ENCODE data around the gene MTRF1L. TPM values are rescaled to one million over a fixed set of nuclear protein-coding genes. Genes with fewer than 3 reads are reported as not detected.

The MTRF1L gene
- polyA plus RNA-seq, 1 of the 3 experiments (the other 2 are of a cell fraction): 7.7 TPM

DNA sequence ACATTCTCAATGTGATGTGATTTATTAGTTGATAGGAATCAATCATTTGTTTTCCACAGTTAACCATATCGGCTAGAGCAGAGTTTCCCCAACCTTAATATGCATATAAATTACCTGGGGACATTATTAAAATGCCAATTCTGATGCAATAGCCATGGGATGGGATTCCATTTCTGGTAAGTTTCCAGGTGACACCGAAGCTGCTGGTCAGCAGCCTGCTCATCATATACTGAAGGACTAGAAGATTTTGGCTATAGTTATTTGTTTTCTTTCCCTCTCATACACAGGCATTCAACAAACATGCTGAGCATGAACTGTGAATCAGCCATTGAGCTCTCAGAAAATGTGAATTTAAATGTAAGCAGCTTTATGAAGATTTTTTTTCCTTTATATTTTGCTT lies 55.5 kb downstream of the MTRF1L start:
- Histone ChIP-seq H2AFZ (ENCODE audit: low read depth) (peak overlapping the region; percentile 51; the same call in 1 of the 2 replicates), H3K9me3 (no peaks in the 10 kb centered on the region; the same call in 1 of the 2 replicates), H4K20me1 (ENCODE audit: insufficient read depth) (no peaks in the 10 kb centered on the region), H3K79me2 (ENCODE audit: insufficient read depth) (no peaks in the 10 kb centered on the region), H3K27me3 (ENCODE audit: insufficient read depth) (no peaks in the 10 kb centered on the region), H3K4me2 (no peak overlapping the region), H3K9me2 (no peaks in the 10 kb centered on the region), H3K36me3 (replicated peaks in 1 of 2; ENCODE audit: control insufficient read depth in 1 of 2, insufficient read depth in 2 of 2, low read length in 1 of 2) (no peaks in the 10 kb centered on the region), H3K4me3 (ENCODE audit: low read depth in 2 of 2, low read length in 1 of 2) (no peak overlapping the region), H3K9ac (no peak overlapping the region), H3K27ac (ENCODE audit: low read depth in 2 of 2, low read length in 1 of 2) (no peak overlapping the region), H3F3A (replicated peaks; ENCODE audit: insufficient read depth) (peaks cover 5% of the 10 kb centered on the region), H3K4me1 (ENCODE audit: control insufficient read depth in 1 of 2, insufficient read depth in 2 of 2, low read depth in 1 of 2, low read length in 1 of 2) (peaks cover 2 to 4% of the 10 kb centered on the region in 2 experiments; a peak in 3 of 4 replicates)
- POLR2A ChIA-PET: no interaction called here
- WGBS (ENCODE audit: low lambda C conversion rate): 44% methylated on average over 2 of the region's 2 CpGs
- CTCF ChIA-PET: interaction anchor here (1.0 to 6.7 kb wide), 13 partner anchors 9 to 461 kb away, joined by 3 to 156 read pairs (median 10); partner anchors contain the start of gene VIP
- TF ChIP-seq, protein P1, sequence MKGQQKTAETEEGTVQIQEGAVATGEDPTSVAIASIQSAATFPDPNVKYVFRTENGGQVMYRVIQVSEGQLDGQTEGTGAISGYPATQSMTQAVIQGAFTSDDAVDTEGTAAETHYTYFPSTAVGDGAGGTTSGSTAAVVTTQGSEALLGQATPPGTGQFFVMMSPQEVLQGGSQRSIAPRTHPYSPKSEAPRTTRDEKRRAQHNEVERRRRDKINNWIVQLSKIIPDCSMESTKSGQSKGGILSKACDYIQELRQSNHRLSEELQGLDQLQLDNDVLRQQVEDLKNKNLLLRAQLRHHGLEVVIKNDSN (IDR thresholded peaks at IDR 0.05; ENCODE audit: borderline replicate concordance, low read depth): no peak
- TF ChIP-seq GATA2 (CRISPR knock-in tag; IDR thresholded peaks at IDR 0.05): no peak
- no peak for TF ChIP-seq NFIC (IDR thresholded peaks at IDR 0.05; ENCODE audit: borderline replicate concordance)
- no peak for DNase-seq

DNA sequence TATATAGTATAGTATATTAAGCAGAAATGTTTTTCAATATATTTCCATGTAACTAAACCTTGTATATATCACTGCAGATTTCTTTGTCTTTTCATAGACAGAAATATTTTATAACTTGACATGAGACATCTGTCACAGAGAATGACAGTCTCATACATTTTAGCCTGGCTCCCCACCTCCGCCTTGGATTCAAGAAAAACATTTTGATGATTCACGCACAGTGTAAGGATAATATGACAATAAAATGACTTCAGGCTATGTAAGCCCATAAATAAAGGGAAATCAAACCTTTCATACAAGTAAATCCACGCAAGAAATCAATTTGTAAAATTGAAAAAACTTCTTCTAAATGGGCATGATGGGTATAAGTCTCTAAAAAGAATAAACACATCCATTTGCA lies 56.0 kb downstream of the MTRF1L start:
- no peak for DNase-seq
- H4K20me1 ChIP-seq (ENCODE audit: insufficient read depth): no peaks in the 10 kb centered on the region
- no peaks in the 10 kb centered on the region for H3K36me3 ChIP-seq (replicated peaks in 1 of 2; ENCODE audit: control insufficient read depth in 1 of 2, insufficient read depth in 2 of 2, low read length in 1 of 2)
- H2AFZ ChIP-seq (ENCODE audit: low read depth): no peak overlapping the region
- no peak overlapping the region for H3K4me2 ChIP-seq
- H3K9me3 ChIP-seq: no peaks in the 10 kb centered on the region; the same call in 1 of the 2 replicates
- ChIA-PET CTCF (interaction anchor here (2.3 to 6.7 kb wide), 4 partner anchors 82 to 393 kb away, joined by 10 to 156 read pairs (median 22); partner anchors contain the start of gene VIP), POLR2A (no interaction called here)
- H3F3A ChIP-seq (replicated peaks; ENCODE audit: insufficient read depth): no peaks in the 10 kb centered on the region
- H3K4me3 ChIP-seq (ENCODE audit: low read depth in 2 of 2, low read length in 1 of 2): no peak overlapping the region
- no peak overlapping the region for H3K27ac ChIP-seq (ENCODE audit: low read depth in 2 of 2, low read length in 1 of 2)
- H3K9me2 ChIP-seq: no peaks in the 10 kb centered on the region
- H3K27me3 ChIP-seq (ENCODE audit: insufficient read depth): no peaks in the 10 kb centered on the region
- H3K4me1 ChIP-seq (ENCODE audit: control insufficient read depth in 1 of 2, insufficient read depth in 2 of 2, low read depth in 1 of 2, low read length in 1 of 2): peaks cover 0 to 2% of the 10 kb centered on the region in 2 experiments; a peak in 2 of 4 replicates
- H3K79me2 ChIP-seq (ENCODE audit: insufficient read depth): no peaks in the 10 kb centered on the region
- no peak for TF ChIP-seq TCF12 (IDR thresholded peaks at IDR 0.05)
- TF ChIP-seq YY1 (IDR thresholded peaks at IDR 0.05; ENCODE audit: low read depth): no peak
- TF ChIP-seq, protein P2, sequence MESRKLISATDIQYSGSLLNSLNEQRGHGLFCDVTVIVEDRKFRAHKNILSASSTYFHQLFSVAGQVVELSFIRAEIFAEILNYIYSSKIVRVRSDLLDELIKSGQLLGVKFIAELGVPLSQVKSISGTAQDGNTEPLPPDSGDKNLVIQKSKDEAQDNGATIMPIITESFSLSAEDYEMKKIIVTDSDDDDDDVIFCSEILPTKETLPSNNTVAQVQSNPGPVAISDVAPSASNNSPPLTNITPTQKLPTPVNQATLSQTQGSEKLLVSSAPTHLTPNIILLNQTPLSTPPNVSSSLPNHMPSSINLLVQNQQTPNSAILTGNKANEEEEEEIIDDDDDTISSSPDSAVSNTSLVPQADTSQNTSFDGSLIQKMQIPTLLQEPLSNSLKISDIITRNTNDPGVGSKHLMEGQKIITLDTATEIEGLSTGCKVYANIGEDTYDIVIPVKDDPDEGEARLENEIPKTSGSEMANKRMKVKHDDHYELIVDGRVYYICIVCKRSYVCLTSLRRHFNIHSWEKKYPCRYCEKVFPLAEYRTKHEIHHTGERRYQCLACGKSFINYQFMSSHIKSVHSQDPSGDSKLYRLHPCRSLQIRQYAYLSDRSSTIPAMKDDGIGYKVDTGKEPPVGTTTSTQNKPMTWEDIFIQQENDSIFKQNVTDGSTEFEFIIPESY (IDR thresholded peaks at IDR 0.05; ENCODE audit: borderline replicate concordance, low read depth): no peak
- TF ChIP-seq POLR2AphosphoS5 (IDR thresholded peaks at IDR 0.05; ENCODE audit: low read depth, low read length): no peak
- no peak for TF ChIP-seq CHD2 (IDR thresholded peaks at IDR 0.05; ENCODE audit: low read length, partially characterized antibody)
- TF ChIP-seq SIN3A (IDR thresholded peaks at IDR 0.05; ENCODE audit: borderline replicate concordance, low read depth, low read length): no peak
- no peak overlapping the region for H3K9ac ChIP-seq
- 44% methylated on average over 3 of the region's 3 CpGs for WGBS (ENCODE audit: low lambda C conversion rate)

Measured in SK-N-SH (cell line).